GM12873 (cell line): ENCODE results near the gene IDE.

Experiments used
- TF ChIP-seq, protein P1 (sequence below): IDR thresholded peaks from 2 replicates; pipeline ENCODE4 v1.5.1; 2012; ENCODE audit warnings: low read depth, mild to moderate bottlenecking, moderate library complexity, low read length, control low read depth; ENCODE audit not compliant: insufficient read depth; ENCODE audit errors: missing control alignments

IDE gene

DNA sequence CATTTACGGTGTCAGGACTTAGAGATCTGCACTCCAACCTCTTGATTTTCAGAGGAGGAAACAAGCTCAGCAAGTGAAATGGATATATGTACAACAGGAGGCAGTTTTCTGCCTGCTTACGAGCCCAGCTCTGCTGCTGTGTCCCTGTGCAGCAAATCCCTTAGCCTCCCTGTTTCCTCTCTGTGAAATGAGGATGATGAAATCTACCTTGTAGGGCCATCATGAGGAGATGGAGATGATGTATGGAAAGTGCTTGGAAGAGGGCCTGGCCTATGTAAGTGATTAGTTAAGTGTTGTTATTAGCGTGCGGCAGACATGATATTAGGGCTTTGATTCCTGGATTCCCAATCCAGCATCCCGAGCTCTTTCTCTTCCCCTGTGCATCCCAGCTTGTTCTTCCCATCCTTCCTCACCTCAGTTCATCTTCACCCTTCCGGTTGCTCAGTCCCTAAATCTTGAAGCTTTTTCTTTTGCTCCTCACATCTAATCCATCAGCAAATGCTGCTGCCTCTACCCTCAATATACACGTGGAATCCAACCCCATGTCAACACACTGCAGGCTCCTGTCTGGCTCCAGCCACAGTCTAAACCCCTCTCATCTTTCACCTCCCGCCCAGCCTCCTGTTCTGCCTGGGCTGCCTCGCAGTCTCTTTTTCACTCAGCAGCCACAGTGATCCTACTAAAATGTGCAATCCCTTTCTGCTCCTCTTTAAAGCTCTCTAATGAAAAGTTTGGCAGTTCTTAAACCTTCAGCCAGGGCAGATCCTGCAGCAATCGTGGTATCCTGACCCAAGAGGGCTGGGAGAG lies 169.1 kb downstream of the IDE start:
- TF ChIP-seq, protein P1, sequence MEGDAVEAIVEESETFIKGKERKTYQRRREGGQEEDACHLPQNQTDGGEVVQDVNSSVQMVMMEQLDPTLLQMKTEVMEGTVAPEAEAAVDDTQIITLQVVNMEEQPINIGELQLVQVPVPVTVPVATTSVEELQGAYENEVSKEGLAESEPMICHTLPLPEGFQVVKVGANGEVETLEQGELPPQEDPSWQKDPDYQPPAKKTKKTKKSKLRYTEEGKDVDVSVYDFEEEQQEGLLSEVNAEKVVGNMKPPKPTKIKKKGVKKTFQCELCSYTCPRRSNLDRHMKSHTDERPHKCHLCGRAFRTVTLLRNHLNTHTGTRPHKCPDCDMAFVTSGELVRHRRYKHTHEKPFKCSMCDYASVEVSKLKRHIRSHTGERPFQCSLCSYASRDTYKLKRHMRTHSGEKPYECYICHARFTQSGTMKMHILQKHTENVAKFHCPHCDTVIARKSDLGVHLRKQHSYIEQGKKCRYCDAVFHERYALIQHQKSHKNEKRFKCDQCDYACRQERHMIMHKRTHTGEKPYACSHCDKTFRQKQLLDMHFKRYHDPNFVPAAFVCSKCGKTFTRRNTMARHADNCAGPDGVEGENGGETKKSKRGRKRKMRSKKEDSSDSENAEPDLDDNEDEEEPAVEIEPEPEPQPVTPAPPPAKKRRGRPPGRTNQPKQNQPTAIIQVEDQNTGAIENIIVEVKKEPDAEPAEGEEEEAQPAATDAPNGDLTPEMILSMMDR = no peak
